Activated naive CD8-positive, alpha-beta T cell treated with anti-CD3 and anti-CD28 coated beads, Interleukin-2, amount 50 U/mL, for 16 hours (primary cell): Measurements from ENCODE around the gene PON3.

Experiments
- DNase-seq: peaks from one replicate; pipeline ENCODE4 v3.0.0-alpha.2; 2020; ENCODE audit warnings: low read depth, low spot score

Gene PON3

GRCh38 chr7:95396136-95397032, at the start of gene PON3:
Gene PON3 (minus strand): TSS chr7:95396375. CDS start chr7:95396350, 25 bp downstream.
- DNase-seq: no peak

GRCh38 chr7:95444796-95445195, 48.6 kb upstream of the PON3 start:
- DNase-seq: no peak

GRCh38 chr7:95441042-95441823, 45.1 kb upstream of the PON3 start:
- DNase-seq: no peak

GRCh38 chr7:95440394-95441038, 44.3 kb upstream of the PON3 start:
- DNase-seq: no peak

- DNase-seq: no peak
These were observed 40.2 kb upstream of the PON3 start for GRCh38 chr7:95436407-95436806.

GRCh38 chr7:95435422-95435780, 39.2 kb upstream of the PON3 start:
- no peak for DNase-seq

GRCh38 chr7:95434557-95435421, 38.6 kb upstream of the PON3 start, which contains the start of gene PON2:
Gene PON2 (minus strand): TSS chr7:95435028. CDS start chr7:95434951, 77 bp downstream.
- peak; percentile 0 for DNase-seq

- no peak for DNase-seq
These were observed 37.9 kb upstream of the PON3 start for GRCh38 chr7:95433952-95434556.

- DNase-seq: no peak
These were observed 37.0 kb upstream of the PON3 start for GRCh38 chr7:95433129-95433528.

GRCh38 chr7:95432606-95433005, 36.4 kb upstream of the PON3 start:
- no peak for DNase-seq

GRCh38 chr7:95430864-95431263, 34.7 kb upstream of the PON3 start:
- DNase-seq: no peak

GRCh38 chr7:95429241-95429990, 33.2 kb upstream of the PON3 start:
- no peak for DNase-seq

GRCh38 chr7:95427914-95428516, 31.8 kb upstream of the PON3 start:
- no peak for DNase-seq

- DNase-seq: no peak
These were observed 31.0 kb upstream of the PON3 start for GRCh38 chr7:95427166-95427565.

GRCh38 chr7:95425694-95426093, 29.5 kb upstream of the PON3 start:
- DNase-seq: no peak

- DNase-seq: no peak
These were observed 28.5 kb upstream of the PON3 start for GRCh38 chr7:95424716-95425115.

- DNase-seq: no peak
These were observed 25.8 kb upstream of the PON3 start for GRCh38 chr7:95421847-95422444.

GRCh38 chr7:95421000-95421846, 25.0 kb upstream of the PON3 start:
- DNase-seq: no peak
